Tibial artery (tissue), 4 donors: ENCODE measurements around the gene SORCS2.

Experiments
- DNase-seq, 2 donors: peaks; one replicate each; pipeline ENCODE4 v3.0.0-alpha.2; 2019
- H3K27ac ChIP-seq, 2 donors: fragments of 200-600 bp; sonication (generic) in 1 of 2; 1 replicate in 1 of 2; 2 replicates in 1 of 2; pipeline ENCODE4 v1.5.1; 2018 to 2019; ENCODE audit warnings: mild to moderate bottlenecking in 1 of 2
- H3K27me3 ChIP-seq, 2 donors: fragments of 200-600 bp; sonication (generic) in 1 of 2; one replicate each; pipeline versions ENCODE4 v1.5.1 to v1.6.0; 2016 to 2019
- H3K36me3 ChIP-seq, 3 donors: fragments of 200-600 bp; sonication (generic) in 2 of 3; one replicate each; pipeline ENCODE4 v1.5.1; 2016 to 2019; ENCODE audit warnings: mild to moderate bottlenecking in 2 of 3
- H3K4me1 ChIP-seq, 4 donors: fragments of 200-600 bp; sonication (generic) in 2 of 4; 1 replicate in 3 of 4; 2 replicates in 1 of 4; pipeline ENCODE4 v1.5.1; 2016 to 2019
- H3K4me3 ChIP-seq, 2 donors: fragments of 200-600 bp; sonication (generic) in 1 of 2; 1 replicate in 1 of 2; 2 replicates in 1 of 2; pipeline ENCODE4 v1.5.1; 2018 to 2019; ENCODE audit warnings: mild to moderate bottlenecking in 2 of 2
- H3K9me3 ChIP-seq, 3 donors: fragments of 200-600 bp; sonication (generic) in 1 of 3; one replicate each; pipeline ENCODE4 v1.5.1; 2016 to 2019
- CTCF ChIP-seq, 2 experiments: fragments of 200-600 bp in 1 of 2; fragments of 450-650 bp in 1 of 2; IDR thresholded peaks; one replicate each; pipeline ENCODE4 v1.5.1; 2017 to 2019; ENCODE audit warnings: antibody characterized with exemption in 2 of 2, mild to moderate bottlenecking in 1 of 2, moderate library complexity in 1 of 2
- intact Hi-C: fragments of 100-400 bp; cut with DNase I; formaldehyde crosslinking; loops from one replicate; pipeline ENCODE4 v1.15.0; 2023; ENCODE audit warnings: low total_unique reads

SORCS2 gene

GRCh38 chr4:7539186-7539585, 346.8 kb downstream of the SORCS2 start:
- peaks cover 0 to 6% (median 0%) of the 10 kb centered on the region in 3 donors for H3K9me3 ChIP-seq
- no peaks in the 10 kb centered on the region for H3K27me3 ChIP-seq
- no peaks in the 10 kb centered on the region for H3K4me1 ChIP-seq
- no peak for DNase-seq
- intact Hi-C loops = no loop called here
- no peak overlapping the region for H3K27ac ChIP-seq
- H3K36me3 ChIP-seq = no peaks in the 10 kb centered on the region
- TF ChIP-seq CTCF (IDR thresholded peaks at IDR 0.05) = no peak
- no peak overlapping the region for H3K4me3 ChIP-seq

- intact Hi-C loops = no loop called here
- no peak for TF ChIP-seq CTCF (IDR thresholded peaks at IDR 0.05)
- Histone ChIP-seq H3K36me3 (no peaks in the 10 kb centered on the region), H3K27ac (no peak overlapping the region), H3K4me1 (no peaks in the 10 kb centered on the region), H3K4me3 (no peak overlapping the region), H3K9me3 (peaks cover 0 to 1% (median 0%) of the 10 kb centered on the region in 3 donors), H3K27me3 (no peaks in the 10 kb centered on the region)
- DNase-seq = no peak
Measured at GRCh38 chr4:7539659-7540058, 347.3 kb downstream of the SORCS2 start.

- no peaks in the 10 kb centered on the region for H3K9me3 ChIP-seq
- H3K27ac ChIP-seq = no peak overlapping the region
- intact Hi-C loops = no loop called here
- H3K36me3 ChIP-seq = no peaks in the 10 kb centered on the region
- no peak overlapping the region for H3K4me3 ChIP-seq
- H3K27me3 ChIP-seq = no peaks in the 10 kb centered on the region
- no peak for DNase-seq
- no peaks in the 10 kb centered on the region for H3K4me1 ChIP-seq
- TF ChIP-seq CTCF (IDR thresholded peaks at IDR 0.05) = no peak
Measured at GRCh38 chr4:7540206-7540605, 347.9 kb downstream of the SORCS2 start.

GRCh38 chr4:7540654-7541413, 348.5 kb downstream of the SORCS2 start:
- no peak overlapping the region for H3K27ac ChIP-seq
- no peaks in the 10 kb centered on the region for H3K4me1 ChIP-seq
- no peaks in the 10 kb centered on the region for H3K36me3 ChIP-seq
- intact Hi-C loops = no loop called here
- no peaks in the 10 kb centered on the region for H3K9me3 ChIP-seq
- no peak overlapping the region for H3K4me3 ChIP-seq
- TF ChIP-seq CTCF (IDR thresholded peaks at IDR 0.05) = no peak
- DNase-seq = no peak
- no peaks in the 10 kb centered on the region for H3K27me3 ChIP-seq

DNA sequence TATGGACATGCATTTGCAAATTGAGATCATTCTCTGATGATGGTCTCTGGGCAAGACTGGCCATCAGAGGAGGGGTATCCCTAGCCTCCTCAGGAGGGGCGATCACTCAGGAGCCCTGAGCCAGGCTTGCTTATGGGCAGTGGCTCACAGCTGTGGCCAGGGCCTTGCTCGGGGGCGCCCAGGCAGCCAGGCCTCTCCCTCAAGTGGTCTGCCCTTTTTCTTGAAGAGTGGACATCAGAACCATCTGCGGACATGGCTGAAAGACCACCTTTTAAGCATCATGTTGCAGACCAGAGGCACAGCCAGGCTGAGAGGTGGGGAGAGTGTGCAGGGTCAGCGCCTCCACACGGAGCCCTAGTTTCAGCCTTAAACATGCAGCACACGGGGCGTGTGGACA, 349.1 kb downstream of the SORCS2 start:
- no peaks in the 10 kb centered on the region for H3K9me3 ChIP-seq
- H3K4me1 ChIP-seq = peaks cover 0 to under 1% (median 0%) of the 10 kb centered on the region in 4 donors
- H3K27ac ChIP-seq = no peak overlapping the region
- DNase-seq = no peak
- intact Hi-C loops = no loop called here
- H3K27me3 ChIP-seq = no peaks in the 10 kb centered on the region
- no peak for TF ChIP-seq CTCF (IDR thresholded peaks at IDR 0.05)
- H3K4me3 ChIP-seq = no peak overlapping the region
- no peaks in the 10 kb centered on the region for H3K36me3 ChIP-seq
